Measurements from ENCODE around the gene TNFSF13B.

The TNFSF13B gene

DNA sequence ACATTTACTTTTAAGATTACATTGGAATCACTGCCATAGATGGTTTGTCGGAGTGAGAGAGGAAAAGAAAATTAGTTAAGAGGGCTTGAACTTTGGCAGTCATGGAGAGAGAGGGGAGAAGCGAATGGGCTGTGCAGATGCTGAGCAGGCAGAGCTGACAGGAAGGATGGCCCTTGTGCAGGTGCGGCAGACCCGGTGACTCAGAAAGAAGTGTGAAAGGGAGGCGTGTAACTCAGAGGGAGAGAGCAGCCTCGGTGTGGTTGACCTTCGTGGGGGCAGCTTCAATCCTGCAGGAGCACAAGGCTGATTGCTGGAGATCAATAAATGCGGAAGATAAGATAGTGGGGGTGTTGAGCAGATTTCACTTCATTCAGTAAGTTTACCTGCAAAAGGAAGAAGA is 76.9 kb downstream of the TNFSF13B start:
- no peaks in the 10 kb centered on the region for H3K36me3 Mint-ChIP-seq (ENCODE audit: low read depth)
- H3K4me1 Mint-ChIP-seq (ENCODE audit: low read depth) = peaks cover 7% of the 10 kb centered on the region
- H3K27me3 Mint-ChIP-seq (ENCODE audit: low read depth) = peaks cover 11% of the 10 kb centered on the region
- H3K9me3 Mint-ChIP-seq = no peaks in the 10 kb centered on the region
- no peak overlapping the region for H3K4me3 Mint-ChIP-seq
- H3K27ac Mint-ChIP-seq = no peak overlapping the region

DNA sequence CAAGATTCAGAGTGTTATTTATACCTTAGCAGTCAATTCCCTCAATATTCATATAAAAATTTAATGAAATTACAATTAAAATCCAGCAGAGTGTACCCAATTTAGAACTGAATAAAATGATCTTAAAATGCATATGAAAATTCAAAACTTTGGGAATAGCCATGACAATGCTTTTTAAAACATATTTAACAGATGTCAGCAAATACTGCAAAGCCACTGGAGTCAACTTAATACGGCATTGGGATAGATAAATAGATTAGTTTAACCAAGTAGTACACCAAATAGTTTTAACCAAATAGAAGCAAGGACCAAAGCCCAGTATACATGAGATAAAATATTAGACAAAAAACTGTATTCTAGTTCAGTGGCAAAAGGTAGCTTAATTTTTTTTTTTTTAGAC is 79.8 kb downstream of the TNFSF13B start:
- Mint-ChIP-seq H3K27ac (no peak overlapping the region), H3K27me3 (ENCODE audit: low read depth) (peaks cover 11% of the 10 kb centered on the region), H3K9me3 (no peaks in the 10 kb centered on the region), H3K4me3 (no peak overlapping the region), H3K36me3 (ENCODE audit: low read depth) (no peaks in the 10 kb centered on the region), H3K4me1 (ENCODE audit: low read depth) (no peaks in the 10 kb centered on the region)

DNA sequence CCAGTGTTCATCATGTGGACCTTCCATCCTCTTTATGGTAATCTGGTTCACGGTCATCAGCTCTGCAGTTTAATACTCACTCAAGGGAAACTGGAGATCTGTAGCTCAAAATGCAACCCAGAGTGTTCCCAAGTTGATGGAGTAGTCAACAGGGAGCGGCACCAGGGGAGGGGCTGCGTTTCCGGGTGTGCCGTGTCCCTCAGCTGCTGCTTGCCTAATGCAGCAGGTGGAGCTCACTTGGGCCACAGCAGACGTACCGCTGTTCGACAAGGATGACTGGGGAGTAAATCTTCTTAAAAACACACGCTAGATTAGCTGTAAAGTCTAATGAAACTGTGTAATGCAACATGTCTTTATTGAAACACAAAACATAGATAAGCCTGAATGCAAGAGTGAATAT is 81.1 kb downstream of the TNFSF13B start:
- Mint-ChIP-seq H3K4me3 (no peak overlapping the region), H3K4me1 (ENCODE audit: low read depth) (no peaks in the 10 kb centered on the region), H3K36me3 (ENCODE audit: low read depth) (no peaks in the 10 kb centered on the region), H3K27ac (no peak overlapping the region), H3K27me3 (ENCODE audit: low read depth) (peaks cover 11% of the 10 kb centered on the region), H3K9me3 (no peaks in the 10 kb centered on the region)

DNA sequence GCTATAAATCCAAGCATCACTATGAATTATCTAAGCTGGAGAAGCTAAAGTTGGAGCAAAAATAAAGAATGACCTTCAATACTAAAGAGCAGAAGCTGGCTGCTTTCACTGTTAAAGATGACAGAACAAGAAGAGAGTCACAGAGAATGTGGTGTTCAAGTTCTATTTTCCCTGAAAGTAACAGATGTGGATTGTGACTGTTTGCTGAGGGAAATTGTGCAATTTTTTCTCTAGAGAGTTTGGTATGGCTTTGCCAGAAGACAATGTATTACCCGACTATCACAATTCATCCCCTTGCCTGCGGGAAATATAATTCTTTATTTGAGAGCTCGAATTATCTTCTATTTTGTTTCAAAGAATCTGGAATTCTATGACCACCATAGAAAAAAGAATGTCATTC is 83.1 kb downstream of the TNFSF13B start:
- no peaks in the 10 kb centered on the region for H3K4me1 Mint-ChIP-seq (ENCODE audit: low read depth)
- H3K9me3 Mint-ChIP-seq = no peaks in the 10 kb centered on the region
- H3K36me3 Mint-ChIP-seq (ENCODE audit: low read depth) = no peaks in the 10 kb centered on the region
- peaks cover 10% of the 10 kb centered on the region for H3K27me3 Mint-ChIP-seq (ENCODE audit: low read depth)
- H3K27ac Mint-ChIP-seq = no peak overlapping the region
- H3K4me3 Mint-ChIP-seq = no peak overlapping the region

DNA sequence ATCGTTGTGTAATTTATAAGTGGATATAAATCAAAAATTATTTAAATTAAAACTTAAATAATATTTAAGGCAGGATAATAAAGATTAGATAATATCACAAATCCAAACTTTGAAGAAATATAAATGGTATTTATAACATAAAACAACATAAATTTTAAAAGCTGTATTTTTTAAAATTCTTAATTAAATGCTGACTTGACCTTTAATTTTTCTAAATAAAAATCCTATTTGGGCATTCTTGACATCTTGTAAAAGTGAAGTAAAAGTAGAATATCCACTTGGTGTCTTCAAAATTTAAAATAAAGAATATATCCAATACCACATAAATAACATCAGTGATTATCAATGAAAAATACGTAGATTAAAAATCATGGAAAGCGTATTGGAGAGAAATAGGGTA is 87.7 kb downstream of the TNFSF13B start:
- no peak overlapping the region for H3K27ac Mint-ChIP-seq
- no peaks in the 10 kb centered on the region for H3K9me3 Mint-ChIP-seq
- H3K4me3 Mint-ChIP-seq = no peak overlapping the region
- H3K27me3 Mint-ChIP-seq (ENCODE audit: low read depth) = no peaks in the 10 kb centered on the region
- H3K36me3 Mint-ChIP-seq (ENCODE audit: low read depth) = no peaks in the 10 kb centered on the region
- no peaks in the 10 kb centered on the region for H3K4me1 Mint-ChIP-seq (ENCODE audit: low read depth)
